DND-41 (cell line): Measurements from ENCODE around the gene KIF13A.

Experiments
- EZH2 ChIP-seq: IDR thresholded peaks from 3 replicates; pipeline ENCODE4 v1.6.1; 2012; ENCODE audit warnings: borderline replicate concordance, low read depth, mild to moderate bottlenecking, moderate library complexity, low read length, inconsistent platforms; ENCODE audit not compliant: severe bottlenecking
- TF ChIP-seq, protein P1 (sequence below): IDR thresholded peaks from 2 replicates; pipeline ENCODE4 v1.5.1; 2012; ENCODE audit warnings: borderline replicate concordance, low read length, moderate library complexity, mild to moderate bottlenecking; ENCODE audit not compliant: poor library complexity, severe bottlenecking; ENCODE audit errors: extremely low read depth

DNA sequence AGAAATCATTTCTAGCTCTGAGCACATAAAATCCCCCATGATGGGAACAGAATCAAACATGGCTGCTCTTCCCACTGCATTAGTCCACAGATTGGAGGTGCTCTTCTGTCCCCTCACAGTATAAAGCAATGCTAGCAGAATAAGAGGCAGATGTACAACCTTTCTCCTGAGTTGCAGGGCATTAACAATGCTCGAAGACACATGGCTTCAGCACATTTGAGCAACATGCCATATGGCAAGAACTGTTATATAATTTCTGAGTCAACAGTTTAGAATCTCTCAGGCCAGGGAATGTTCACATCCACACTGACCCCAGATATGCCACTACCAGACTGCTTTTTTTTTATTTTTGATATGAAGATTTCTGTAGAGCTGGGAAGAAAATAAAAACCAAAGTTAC lies 119.6 kb downstream of the KIF13A start:
- TF ChIP-seq, protein P1, sequence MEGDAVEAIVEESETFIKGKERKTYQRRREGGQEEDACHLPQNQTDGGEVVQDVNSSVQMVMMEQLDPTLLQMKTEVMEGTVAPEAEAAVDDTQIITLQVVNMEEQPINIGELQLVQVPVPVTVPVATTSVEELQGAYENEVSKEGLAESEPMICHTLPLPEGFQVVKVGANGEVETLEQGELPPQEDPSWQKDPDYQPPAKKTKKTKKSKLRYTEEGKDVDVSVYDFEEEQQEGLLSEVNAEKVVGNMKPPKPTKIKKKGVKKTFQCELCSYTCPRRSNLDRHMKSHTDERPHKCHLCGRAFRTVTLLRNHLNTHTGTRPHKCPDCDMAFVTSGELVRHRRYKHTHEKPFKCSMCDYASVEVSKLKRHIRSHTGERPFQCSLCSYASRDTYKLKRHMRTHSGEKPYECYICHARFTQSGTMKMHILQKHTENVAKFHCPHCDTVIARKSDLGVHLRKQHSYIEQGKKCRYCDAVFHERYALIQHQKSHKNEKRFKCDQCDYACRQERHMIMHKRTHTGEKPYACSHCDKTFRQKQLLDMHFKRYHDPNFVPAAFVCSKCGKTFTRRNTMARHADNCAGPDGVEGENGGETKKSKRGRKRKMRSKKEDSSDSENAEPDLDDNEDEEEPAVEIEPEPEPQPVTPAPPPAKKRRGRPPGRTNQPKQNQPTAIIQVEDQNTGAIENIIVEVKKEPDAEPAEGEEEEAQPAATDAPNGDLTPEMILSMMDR, result no peak
- TF ChIP-seq EZH2, result no peak
